HG02840 (cell line): ENCODE results near the gene ALPL.
"Not testable (repeated sequence)": the region's sequence is repeated elsewhere in the genome, so short reads cannot be mapped to it uniquely, and the experiment has no call there.

Source experiments
- ATAC-seq: cut with Tn5 transposase; IDR thresholded peaks from one replicate; pipeline ENCODE4 v1.9.1; 2021; ENCODE audit warnings: mild to moderate bottlenecking, moderate library complexity, moderate number of reproducible peaks; ENCODE audit not compliant: unreplicated experiment, low FRiP score

Gene ALPL

GRCh38 chr1:21509351-21510112 is at the start of gene ALPL:
TSS of gene ALPL (plus strand) at chr1:21509423. CDS start at chr1:21554082, 44,659 bp downstream.
- ATAC-seq: no peak

GRCh38 chr1:21465127-21465526 is 44.1 kb upstream of the ALPL start:
- ATAC-seq: not testable (repeated sequence)

GRCh38 chr1:21467946-21468345 is 41.3 kb upstream of the ALPL start:
- ATAC-seq: not testable (repeated sequence)

GRCh38 chr1:21468599-21468998 is 40.6 kb upstream of the ALPL start:
- no peak for ATAC-seq

GRCh38 chr1:21469581-21469980 is 39.6 kb upstream of the ALPL start:
- ATAC-seq: no peak

GRCh38 chr1:21472861-21473260 is 36.4 kb upstream of the ALPL start:
- no peak for ATAC-seq

GRCh38 chr1:21478356-21478755 is 30.9 kb upstream of the ALPL start:
- ATAC-seq: no peak

- ATAC-seq: not testable (repeated sequence)
Observed at GRCh38 chr1:21483881-21484280, 25.3 kb upstream of the ALPL start.

GRCh38 chr1:21489146-21489545 is 20.1 kb upstream of the ALPL start:
- no peak for ATAC-seq

GRCh38 chr1:21490774-21491487 is 18.3 kb upstream of the ALPL start:
- ATAC-seq: no peak

GRCh38 chr1:21491488-21492355 is 17.5 kb upstream of the ALPL start:
- no peak for ATAC-seq

- ATAC-seq: no peak
Observed at GRCh38 chr1:21492356-21492625, 16.9 kb upstream of the ALPL start.

GRCh38 chr1:21494196-21494595 is 15.0 kb upstream of the ALPL start:
- ATAC-seq: no peak

- ATAC-seq: no peak
Observed at GRCh38 chr1:21495225-21495820, 13.9 kb upstream of the ALPL start.

- no peak for ATAC-seq
Observed at GRCh38 chr1:21496063-21496462, 13.2 kb upstream of the ALPL start.

- no peak for ATAC-seq
Observed at GRCh38 chr1:21496886-21497285, 12.3 kb upstream of the ALPL start.

GRCh38 chr1:21497466-21498061 is 11.7 kb upstream of the ALPL start:
- ATAC-seq: no peak

GRCh38 chr1:21499283-21499950 is 9.8 kb upstream of the ALPL start:
- ATAC-seq: no peak

GRCh38 chr1:21503706-21504377 is 5.4 kb upstream of the ALPL start:
- ATAC-seq: no peak
